H1 (cell line): ENCODE data around the gene HNRNPK. TPM values are rescaled to one million over a fixed set of nuclear protein-coding genes. Genes with fewer than 3 reads are reported as not detected.

Experiments used
- CHD1 ChIP-seq: IDR thresholded peaks from 2 replicates; pipeline ENCODE4 v1.6.1; 2012; ENCODE audit warnings: low read depth, low read length, improper control_type of control experiment
- FOSL1 ChIP-seq: IDR thresholded peaks from 2 replicates; pipeline ENCODE4 v1.6.1; 2011; ENCODE audit warnings: mild to moderate bottlenecking, low read depth, low read length, moderate library complexity; ENCODE audit not compliant: insufficient read depth
- HDAC2 ChIP-seq, 2 experiments: fragments of 300-600 bp in 1 of 2; sonication (generic) in 1 of 2; IDR thresholded peaks; 2 replicates each; pipeline ENCODE4 v1.6.1; 2011 to 2012; ENCODE audit warnings: low read depth in 2 of 2, low read length in 2 of 2, mild to moderate bottlenecking in 2 of 2, moderate library complexity in 2 of 2, borderline replicate concordance in 1 of 2, inconsistent platforms in 1 of 2
- KDM5A ChIP-seq: fragments of 200-600 bp; IDR thresholded peaks from 2 replicates; pipeline ENCODE4 v1.7.1; 2012; ENCODE audit warnings: mild to moderate bottlenecking, low read length, inconsistent platforms, mixed read lengths
- SIN3A ChIP-seq, 2 experiments: IDR thresholded peaks in 1 of 2; conservative IDR thresholded peaks in 1 of 2; 2 replicates each; pipeline ENCODE4 v1.6.1; 2011 to 2012; ENCODE audit warnings: low read length in 2 of 2, improper control_type of control experiment in 1 of 2, low read depth in 1 of 2, mild to moderate bottlenecking in 1 of 2
- SUZ12 ChIP-seq: fragments of 200-600 bp; sonication (generic); IDR thresholded peaks from 2 replicates; pipeline ENCODE4 v1.6.1; 2012; ENCODE audit warnings: mild to moderate bottlenecking, inconsistent platforms, low read length, moderate library complexity, mixed read lengths
- TBP ChIP-seq: IDR thresholded peaks from 2 replicates; pipeline ENCODE4 v1.6.1; 2011; ENCODE audit warnings: low read depth, low read length, improper control_type of control experiment
- polyA plus RNA-seq, 7 experiments: library from polyadenylated mRNA; depleted of rRNA in 3 of 7; stranded (reverse) in 5 of 7; unstranded in 2 of 7; fragments of >200 nt in 5 of 7; fragments of 200-250 nt in 2 of 7; gene quantifications; 1 replicate in 5 of 7; 2 replicates in 1 of 7; 4 replicates in 1 of 7; pipeline versions ENCODE4 v1.2.1 to v1.2.3, GENCODE V29; 2011 to 2013; ENCODE audit warnings: missing spikeins in 2 of 7, mixed read lengths in 2 of 7
- total RNA-seq: library from RNA; stranded (reverse); fragmentation: NEBNext Ultra II Directional; extraction: Animal tissue kit (Norgen Biotek cat#: 25700); gene quantifications from 2 replicates; pipeline ENCODE4 v1.2.1, GENCODE V29; 2021

Gene HNRNPK
- total and polyA plus RNA-seq, 2 of the 8 experiments (the other 6 are each of a cell fraction or from before 2014, with no cell fraction given) = 414 to 887 TPM

GRCh38 chr9:83992901-83993300, 12.9 kb upstream of the HNRNPK start (continued):
- no peak for TF ChIP-seq HDAC2 (IDR thresholded peaks at IDR 0.05; ENCODE audit: borderline replicate concordance in 1 of 2, low read depth in 2 of 2, low read length in 2 of 2)
- TF ChIP-seq SIN3A (conservative IDR thresholded peaks at IDR 0.05 in 1 of 2, IDR thresholded peaks at IDR 0.05 in 1 of 2; ENCODE audit: low read depth in 1 of 2, low read length in 2 of 2) = no peak
- no peak for TF ChIP-seq CHD1
- TF ChIP-seq SUZ12 = no peak
- TF ChIP-seq KDM5A = no peak
- TF ChIP-seq FOSL1 = no peak
- no peak for TF ChIP-seq TBP
